Measurements from ENCODE around the gene PRPS1.
"Not testable (repeated sequence)": the region's sequence is repeated elsewhere in the genome, so short reads cannot be mapped to it uniquely, and the experiment has no call there.

PRPS1 gene

GRCh38 chrX:107683931-107684330 lies 55.6 kb downstream of the PRPS1 start:
- H3K9me3 ChIP-seq (ENCODE audit: control insufficient read depth, low read length), result no peaks in the 10 kb centered on the region
- H3K27ac ChIP-seq, result no peak overlapping the region
- no peak overlapping the region for H2AFZ ChIP-seq
- H3K4me2 ChIP-seq (ENCODE audit: low read length), result no peak overlapping the region
- no peaks in the 10 kb centered on the region for H3K27me3 ChIP-seq (ENCODE audit: control insufficient read depth, insufficient read depth, low read length)
- H3K79me2 ChIP-seq, result no peaks in the 10 kb centered on the region
- H3K4me1 ChIP-seq, result peaks cover 9% of the 10 kb centered on the region
- no peak overlapping the region for H3K4me3 ChIP-seq (ENCODE audit: low read depth, low read length)
- H3K36me3 ChIP-seq (ENCODE audit: control insufficient read depth, insufficient read depth, low read length), result no peaks in the 10 kb centered on the region
- H3K9ac ChIP-seq, result no peak overlapping the region
- TF ChIP-seq CTCF (IDR thresholded peaks at IDR 0.05), result no peak

DNA sequence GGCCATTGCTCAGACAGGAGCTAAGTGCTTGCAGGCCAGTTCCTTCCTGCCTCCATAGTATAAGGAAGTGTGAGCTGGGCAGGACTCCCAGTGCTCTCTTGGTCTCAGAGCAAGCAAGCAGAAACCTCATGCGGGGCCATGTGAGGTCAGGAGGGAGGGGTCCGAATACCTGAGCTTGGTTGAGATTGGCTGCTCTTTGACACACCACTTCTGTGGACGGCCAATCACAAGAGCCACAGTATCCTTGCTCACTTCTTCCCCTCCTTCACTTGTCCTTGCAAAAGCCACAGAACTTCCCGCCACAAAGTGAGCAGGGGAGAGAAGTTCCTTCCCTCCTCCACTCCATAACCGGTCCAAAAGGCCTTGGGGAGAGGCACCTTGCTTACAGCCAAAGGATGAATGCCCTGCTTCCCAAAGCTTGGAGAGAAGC lies 56.7 kb downstream of the PRPS1 start:
- Histone ChIP-seq H3K27ac (peak overlapping the region; percentile 53), H3K79me2 (no peaks in the 10 kb centered on the region), H3K27me3 (ENCODE audit: control insufficient read depth, insufficient read depth, low read length) (no peaks in the 10 kb centered on the region), H3K9me3 (ENCODE audit: control insufficient read depth, low read length) (no peaks in the 10 kb centered on the region), H2AFZ (no peak overlapping the region), H3K4me3 (ENCODE audit: low read depth, low read length) (no peak overlapping the region), H3K4me1 (peaks cover 9% of the 10 kb centered on the region), H3K9ac (no peak overlapping the region), H3K4me2 (ENCODE audit: low read length) (no peak overlapping the region), H3K36me3 (ENCODE audit: control insufficient read depth, insufficient read depth, low read length) (no peaks in the 10 kb centered on the region)
- no peak for TF ChIP-seq CTCF (IDR thresholded peaks at IDR 0.05)

- H3K79me2 ChIP-seq; H3K4me3 ChIP-seq (ENCODE audit: low read depth, low read length); H3K9ac ChIP-seq; H3K9me3 ChIP-seq (ENCODE audit: control insufficient read depth, low read length); H3K4me1 ChIP-seq; H3K4me2 ChIP-seq (ENCODE audit: low read length); H3K36me3 ChIP-seq (ENCODE audit: control insufficient read depth, insufficient read depth, low read length); H2AFZ ChIP-seq; H3K27me3 ChIP-seq (ENCODE audit: control insufficient read depth, insufficient read depth, low read length): not testable (repeated sequence)
- H3K27ac ChIP-seq, result peak overlapping the region; percentile 53
These were observed 57.3 kb downstream of the PRPS1 start for GRCh38 chrX:107685586-107685985.

- Histone ChIP-seq H3K4me2 (ENCODE audit: low read length) (no peak overlapping the region), H3K4me3 (ENCODE audit: low read depth, low read length) (no peak overlapping the region), H3K27ac (no peak overlapping the region), H3K27me3 (ENCODE audit: control insufficient read depth, insufficient read depth, low read length) (no peaks in the 10 kb centered on the region), H3K9me3 (ENCODE audit: control insufficient read depth, low read length) (no peaks in the 10 kb centered on the region), H3K36me3 (ENCODE audit: control insufficient read depth, insufficient read depth, low read length) (no peaks in the 10 kb centered on the region), H3K79me2 (no peaks in the 10 kb centered on the region), H2AFZ (no peak overlapping the region), H3K9ac (no peak overlapping the region), H3K4me1 (peaks cover 9% of the 10 kb centered on the region)
- TF ChIP-seq CTCF (IDR thresholded peaks at IDR 0.05), result no peak
These were observed 57.7 kb downstream of the PRPS1 start for GRCh38 chrX:107686026-107686425.

DNA sequence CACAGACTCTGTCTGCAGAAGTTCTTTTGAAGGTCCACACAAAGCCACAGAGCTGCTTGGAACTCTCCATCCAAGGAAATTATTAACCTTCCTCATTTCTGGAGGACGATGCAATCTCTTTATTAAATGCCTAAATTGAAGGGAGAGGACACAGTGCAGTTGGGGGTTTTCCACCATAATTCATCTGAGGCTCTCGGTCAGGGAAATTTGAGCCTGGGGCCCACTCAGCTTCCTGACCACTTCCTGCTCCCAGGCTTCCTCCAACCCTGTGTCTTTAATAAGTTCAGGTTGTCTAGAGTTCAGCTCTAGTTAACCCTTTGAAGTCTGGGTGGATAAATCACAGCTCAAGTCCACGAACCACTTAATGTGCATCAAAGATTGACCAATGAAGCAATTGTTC lies 58.5 kb downstream of the PRPS1 start:
- H3K4me1 ChIP-seq, result peaks cover 9% of the 10 kb centered on the region
- H3K27ac ChIP-seq, result no peak overlapping the region
- no peaks in the 10 kb centered on the region for H3K36me3 ChIP-seq (ENCODE audit: control insufficient read depth, insufficient read depth, low read length)

More for the DNA sequence above, 58.5 kb downstream of the PRPS1 start:
- no peaks in the 10 kb centered on the region for H3K27me3 ChIP-seq (ENCODE audit: control insufficient read depth, insufficient read depth, low read length)
- H2AFZ ChIP-seq, result no peak overlapping the region
- H3K79me2 ChIP-seq, result no peaks in the 10 kb centered on the region
- no peaks in the 10 kb centered on the region for H3K9me3 ChIP-seq (ENCODE audit: control insufficient read depth, low read length)
- no peak overlapping the region for H3K9ac ChIP-seq
- H3K4me3 ChIP-seq (ENCODE audit: low read depth, low read length), result no peak overlapping the region
- TF ChIP-seq CTCF (IDR thresholded peaks at IDR 0.05), result no peak
- no peak overlapping the region for H3K4me2 ChIP-seq (ENCODE audit: low read length)
